ENCODE data around the gene TRIM49C.
"Not testable (repeated sequence)": the region's sequence is repeated elsewhere in the genome, so short reads cannot be mapped to it uniquely, and the experiment has no call there.

DNA sequence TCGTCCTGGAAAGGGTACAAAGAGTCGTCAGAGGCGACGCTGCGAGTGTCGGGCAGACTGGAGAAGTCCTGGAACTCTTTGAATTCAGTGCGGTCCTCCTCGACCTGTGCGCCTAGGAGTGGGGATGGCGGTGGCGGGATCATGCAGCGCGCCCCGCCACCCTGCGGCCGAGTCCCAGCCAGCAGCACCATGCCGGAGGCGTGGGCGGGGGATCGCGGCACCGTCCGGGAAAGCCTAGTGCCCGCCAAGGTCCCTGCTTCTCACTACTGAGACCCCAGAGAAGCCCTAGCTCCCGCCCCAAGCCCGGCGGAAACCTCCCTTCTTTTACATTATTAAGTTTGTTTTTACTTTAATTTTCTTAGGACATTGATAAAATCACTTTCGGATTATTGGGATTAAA, 22.6 kb downstream of the TRIM49C start:
- TF ChIP-seq, protein P1, sequence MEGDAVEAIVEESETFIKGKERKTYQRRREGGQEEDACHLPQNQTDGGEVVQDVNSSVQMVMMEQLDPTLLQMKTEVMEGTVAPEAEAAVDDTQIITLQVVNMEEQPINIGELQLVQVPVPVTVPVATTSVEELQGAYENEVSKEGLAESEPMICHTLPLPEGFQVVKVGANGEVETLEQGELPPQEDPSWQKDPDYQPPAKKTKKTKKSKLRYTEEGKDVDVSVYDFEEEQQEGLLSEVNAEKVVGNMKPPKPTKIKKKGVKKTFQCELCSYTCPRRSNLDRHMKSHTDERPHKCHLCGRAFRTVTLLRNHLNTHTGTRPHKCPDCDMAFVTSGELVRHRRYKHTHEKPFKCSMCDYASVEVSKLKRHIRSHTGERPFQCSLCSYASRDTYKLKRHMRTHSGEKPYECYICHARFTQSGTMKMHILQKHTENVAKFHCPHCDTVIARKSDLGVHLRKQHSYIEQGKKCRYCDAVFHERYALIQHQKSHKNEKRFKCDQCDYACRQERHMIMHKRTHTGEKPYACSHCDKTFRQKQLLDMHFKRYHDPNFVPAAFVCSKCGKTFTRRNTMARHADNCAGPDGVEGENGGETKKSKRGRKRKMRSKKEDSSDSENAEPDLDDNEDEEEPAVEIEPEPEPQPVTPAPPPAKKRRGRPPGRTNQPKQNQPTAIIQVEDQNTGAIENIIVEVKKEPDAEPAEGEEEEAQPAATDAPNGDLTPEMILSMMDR (IDR thresholded peaks at IDR 0.05 in 2 of 3, conservative IDR thresholded peaks at IDR 0.05 in 1 of 3; ENCODE audit: borderline replicate concordance in 1 of 3, insufficient read depth in 1 of 3, low read depth in 2 of 3, low read length in 2 of 3) = not testable (repeated sequence)
- TF ChIP-seq RAD21 (IDR thresholded peaks at IDR 0.05; ENCODE audit: low read depth); EZH2 (IDR thresholded peaks at IDR 0.05); POLR2A (IDR thresholded peaks at IDR 0.05; ENCODE audit: borderline replicate concordance, extremely low read depth, insufficient read depth, insufficient read length); POLR2AphosphoS5 (IDR thresholded peaks at IDR 0.05; ENCODE audit: low read depth, low read length); SP1 (IDR thresholded peaks at IDR 0.05; ENCODE audit: low read depth); TCF7L2 (IDR thresholded peaks at IDR 0.05; ENCODE audit: borderline replicate concordance, extremely low read depth, insufficient read depth, insufficient read length); YY1 (IDR thresholded peaks at IDR 0.05; ENCODE audit: extremely low read depth, insufficient replicate concordance, low read depth, low read length); EZH2phosphoT487 (IDR thresholded peaks at IDR 0.05; ENCODE audit: borderline replicate concordance); CEBPB (IDR thresholded peaks at IDR 0.05; ENCODE audit: low read depth); ZFX (IDR thresholded peaks at IDR 0.05): not testable (repeated sequence)
- TF ChIP-seq, protein P2, sequence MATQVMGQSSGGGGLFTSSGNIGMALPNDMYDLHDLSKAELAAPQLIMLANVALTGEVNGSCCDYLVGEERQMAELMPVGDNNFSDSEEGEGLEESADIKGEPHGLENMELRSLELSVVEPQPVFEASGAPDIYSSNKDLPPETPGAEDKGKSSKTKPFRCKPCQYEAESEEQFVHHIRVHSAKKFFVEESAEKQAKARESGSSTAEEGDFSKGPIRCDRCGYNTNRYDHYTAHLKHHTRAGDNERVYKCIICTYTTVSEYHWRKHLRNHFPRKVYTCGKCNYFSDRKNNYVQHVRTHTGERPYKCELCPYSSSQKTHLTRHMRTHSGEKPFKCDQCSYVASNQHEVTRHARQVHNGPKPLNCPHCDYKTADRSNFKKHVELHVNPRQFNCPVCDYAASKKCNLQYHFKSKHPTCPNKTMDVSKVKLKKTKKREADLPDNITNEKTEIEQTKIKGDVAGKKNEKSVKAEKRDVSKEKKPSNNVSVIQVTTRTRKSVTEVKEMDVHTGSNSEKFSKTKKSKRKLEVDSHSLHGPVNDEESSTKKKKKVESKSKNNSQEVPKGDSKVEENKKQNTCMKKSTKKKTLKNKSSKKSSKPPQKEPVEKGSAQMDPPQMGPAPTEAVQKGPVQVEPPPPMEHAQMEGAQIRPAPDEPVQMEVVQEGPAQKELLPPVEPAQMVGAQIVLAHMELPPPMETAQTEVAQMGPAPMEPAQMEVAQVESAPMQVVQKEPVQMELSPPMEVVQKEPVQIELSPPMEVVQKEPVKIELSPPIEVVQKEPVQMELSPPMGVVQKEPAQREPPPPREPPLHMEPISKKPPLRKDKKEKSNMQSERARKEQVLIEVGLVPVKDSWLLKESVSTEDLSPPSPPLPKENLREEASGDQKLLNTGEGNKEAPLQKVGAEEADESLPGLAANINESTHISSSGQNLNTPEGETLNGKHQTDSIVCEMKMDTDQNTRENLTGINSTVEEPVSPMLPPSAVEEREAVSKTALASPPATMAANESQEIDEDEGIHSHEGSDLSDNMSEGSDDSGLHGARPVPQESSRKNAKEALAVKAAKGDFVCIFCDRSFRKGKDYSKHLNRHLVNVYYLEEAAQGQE (IDR thresholded peaks at IDR 0.05; ENCODE audit: low read depth) = not testable (repeated sequence)
- TF ChIP-seq, protein P3, sequence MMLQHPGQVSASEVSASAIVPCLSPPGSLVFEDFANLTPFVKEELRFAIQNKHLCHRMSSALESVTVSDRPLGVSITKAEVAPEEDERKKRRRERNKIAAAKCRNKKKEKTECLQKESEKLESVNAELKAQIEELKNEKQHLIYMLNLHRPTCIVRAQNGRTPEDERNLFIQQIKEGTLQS (IDR thresholded peaks at IDR 0.05) = not testable (repeated sequence)
